NB4 (cell line): ENCODE data around the gene ZNF615.

Experiments
- DNase-seq: peaks from one replicate; pipeline ENCODE4 v3.0.0; 2010; ENCODE audit warnings: low read depth
- H3K4me3 ChIP-seq: one replicate; pipeline ENCODE4 v1.5.1; 2011; ENCODE audit warnings: mild to moderate bottlenecking, low read depth, low read length, moderate library complexity
- MYC ChIP-seq: IDR thresholded peaks from 2 replicates; pipeline ENCODE4 v1.6.1; 2011; ENCODE audit warnings: low read depth, low read length
- POLR2A ChIP-seq: IDR thresholded peaks from 2 replicates; pipeline ENCODE4 v1.6.1; 2011; ENCODE audit warnings: mild to moderate bottlenecking; ENCODE audit not compliant: insufficient read length; ENCODE audit errors: extremely low read depth
- TF ChIP-seq, protein P1 (sequence below): IDR thresholded peaks from one replicate; pipeline ENCODE4 v1.5.1; 2012; ENCODE audit warnings: low read depth, low read length
- TF ChIP-seq, protein P2 (sequence below): IDR thresholded peaks from 2 replicates; pipeline ENCODE4 v1.6.1; 2011; ENCODE audit warnings: low read depth, low read length

The ZNF615 gene

DNA sequence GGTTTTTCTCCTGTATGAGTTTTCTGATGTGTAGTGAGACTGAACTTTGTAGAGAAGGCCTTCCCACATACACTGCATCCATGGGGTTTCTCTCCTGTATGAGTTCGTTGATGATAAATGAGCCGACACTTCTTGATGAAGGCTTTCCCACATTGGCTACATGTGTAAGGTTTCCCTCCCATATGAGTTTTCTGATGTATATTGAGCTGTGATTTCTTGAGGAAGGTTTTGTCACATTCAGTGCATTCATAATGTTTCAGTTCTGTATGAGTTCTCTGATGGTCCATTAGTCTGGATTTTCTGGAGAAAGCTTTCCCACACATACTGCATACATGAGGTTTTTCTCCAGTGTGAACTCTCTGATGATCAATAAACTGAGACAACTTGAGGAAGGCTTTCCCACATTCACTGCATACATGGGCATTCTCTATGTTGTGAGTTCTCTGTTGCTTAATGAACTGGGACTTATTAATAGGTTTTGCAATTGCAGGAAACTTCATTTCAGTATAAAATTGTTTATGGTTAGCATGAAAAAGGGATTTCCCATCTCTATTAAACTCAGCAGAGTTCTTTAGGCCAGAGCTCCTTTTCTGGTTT, 13.9 kb downstream of the ZNF615 start:
- DNase-seq, result no peak
- H3K4me3 ChIP-seq, result no peak overlapping the region
- TF ChIP-seq POLR2A (no peak), MYC (no peak)
- TF ChIP-seq, protein P1, sequence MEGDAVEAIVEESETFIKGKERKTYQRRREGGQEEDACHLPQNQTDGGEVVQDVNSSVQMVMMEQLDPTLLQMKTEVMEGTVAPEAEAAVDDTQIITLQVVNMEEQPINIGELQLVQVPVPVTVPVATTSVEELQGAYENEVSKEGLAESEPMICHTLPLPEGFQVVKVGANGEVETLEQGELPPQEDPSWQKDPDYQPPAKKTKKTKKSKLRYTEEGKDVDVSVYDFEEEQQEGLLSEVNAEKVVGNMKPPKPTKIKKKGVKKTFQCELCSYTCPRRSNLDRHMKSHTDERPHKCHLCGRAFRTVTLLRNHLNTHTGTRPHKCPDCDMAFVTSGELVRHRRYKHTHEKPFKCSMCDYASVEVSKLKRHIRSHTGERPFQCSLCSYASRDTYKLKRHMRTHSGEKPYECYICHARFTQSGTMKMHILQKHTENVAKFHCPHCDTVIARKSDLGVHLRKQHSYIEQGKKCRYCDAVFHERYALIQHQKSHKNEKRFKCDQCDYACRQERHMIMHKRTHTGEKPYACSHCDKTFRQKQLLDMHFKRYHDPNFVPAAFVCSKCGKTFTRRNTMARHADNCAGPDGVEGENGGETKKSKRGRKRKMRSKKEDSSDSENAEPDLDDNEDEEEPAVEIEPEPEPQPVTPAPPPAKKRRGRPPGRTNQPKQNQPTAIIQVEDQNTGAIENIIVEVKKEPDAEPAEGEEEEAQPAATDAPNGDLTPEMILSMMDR, result no peak
- TF ChIP-seq, protein P2, sequence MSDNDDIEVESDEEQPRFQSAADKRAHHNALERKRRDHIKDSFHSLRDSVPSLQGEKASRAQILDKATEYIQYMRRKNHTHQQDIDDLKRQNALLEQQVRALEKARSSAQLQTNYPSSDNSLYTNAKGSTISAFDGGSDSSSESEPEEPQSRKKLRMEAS, result no peak

DNA sequence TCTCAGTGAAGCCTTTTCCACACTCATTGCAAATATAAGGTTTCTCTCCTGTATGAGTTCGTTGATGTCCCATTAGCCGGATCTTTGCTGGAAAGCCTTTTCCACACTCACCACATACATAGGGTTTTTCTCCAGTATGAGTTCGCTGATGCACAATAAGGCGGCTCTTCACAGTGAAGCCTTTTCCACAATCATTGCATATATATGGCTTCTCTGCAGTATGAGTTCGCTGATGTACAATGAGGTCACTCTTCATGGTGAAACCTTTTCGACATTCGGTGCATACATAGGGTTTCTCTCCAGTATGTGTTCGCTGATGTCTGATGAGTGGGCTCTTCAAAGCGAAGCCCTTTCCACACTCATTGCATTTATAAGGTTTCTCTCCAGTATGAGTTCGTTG, 14.6 kb downstream of the ZNF615 start:
- DNase-seq, result no peak
- H3K4me3 ChIP-seq, result no peak overlapping the region
- TF ChIP-seq POLR2A, result no peak
- TF ChIP-seq, protein P1, result no peak
- TF ChIP-seq MYC, result no peak

DNA sequence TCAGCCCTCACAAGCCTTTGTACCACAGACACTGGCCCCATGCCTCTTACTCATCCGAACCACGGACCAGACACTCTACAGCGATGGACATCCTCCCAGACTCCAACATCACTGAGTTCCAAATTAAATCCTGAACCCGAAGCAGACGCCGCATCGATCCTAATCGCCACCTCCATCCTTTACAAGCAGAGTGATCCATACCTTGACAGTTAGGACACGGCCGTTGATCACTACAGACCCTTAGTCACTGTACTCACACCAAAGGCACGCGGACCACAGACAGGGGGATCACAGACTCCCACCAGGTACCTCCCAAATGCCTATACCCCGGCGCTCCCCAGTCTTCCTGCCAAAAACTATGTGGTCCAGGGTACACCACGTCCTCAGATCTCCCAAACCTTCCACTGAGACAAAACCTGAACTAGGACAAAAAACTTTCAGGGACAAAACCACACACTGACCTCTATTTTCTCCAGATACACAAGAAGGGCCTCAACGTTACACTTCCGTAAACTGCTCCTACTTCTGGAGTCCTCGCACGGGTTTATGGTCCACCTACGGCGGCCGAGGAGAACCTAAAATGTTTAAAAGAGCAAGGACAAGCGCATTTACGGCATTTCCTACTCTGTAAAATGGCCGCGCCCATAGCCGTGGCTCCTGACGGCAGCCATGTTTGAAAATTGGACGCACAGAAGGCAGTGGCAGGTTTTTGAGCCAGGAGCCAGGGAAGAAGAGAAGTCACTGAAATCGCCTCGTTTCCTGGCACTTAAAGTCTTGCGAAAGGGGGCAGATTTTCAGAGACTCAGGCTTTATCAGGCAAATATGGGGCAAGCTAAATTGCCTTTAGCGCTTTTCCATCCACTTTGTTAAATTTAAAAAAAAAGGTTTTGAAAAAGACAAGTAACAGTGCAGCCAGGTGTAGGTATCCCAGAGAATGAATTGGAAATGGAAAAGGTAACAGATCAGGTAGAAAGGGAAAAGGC, 21.4 kb downstream of the ZNF615 start, which contains the start of gene ZNF350:
Gene ZNF350, minus strand, starts transcription at position 532 of the 983 bp plus-strand sequence. CDS start 12,480 bp downstream, outside the sequence.
- peak; percentile 98 for DNase-seq
- H3K4me3 ChIP-seq, result peak within 1 kb of the TSS; percentile 100
- peak; percentile 60 for TF ChIP-seq POLR2A
- peak; percentile 83 for TF ChIP-seq MYC
- TF ChIP-seq, protein P2, result peak; percentile 73
- TF ChIP-seq, protein P1, result no peak

DNA sequence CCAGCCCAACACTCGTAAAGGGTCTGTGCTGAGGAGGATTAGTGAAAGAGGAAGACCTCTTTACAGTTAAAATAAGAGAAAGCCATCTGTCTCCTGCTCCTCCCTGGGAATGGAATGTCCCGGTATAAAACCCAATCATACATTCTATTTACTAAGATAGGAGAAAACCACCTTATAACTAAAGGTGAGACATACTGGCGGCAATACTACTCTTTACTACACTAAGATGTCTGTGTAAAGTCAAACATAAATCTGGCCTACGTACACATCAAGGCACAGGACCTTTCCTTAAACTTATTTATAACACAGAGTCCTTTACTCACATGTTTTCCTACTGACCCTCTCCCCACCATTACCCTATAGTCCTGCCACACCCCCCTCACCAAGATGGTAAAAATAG, 24.6 kb downstream of the ZNF615 start:
- no peak for TF ChIP-seq POLR2A
- TF ChIP-seq, protein P2, result no peak
- TF ChIP-seq, protein P1, result no peak
- TF ChIP-seq MYC, result no peak
- no peak for DNase-seq
- H3K4me3 ChIP-seq, result no peak overlapping the region

DNA sequence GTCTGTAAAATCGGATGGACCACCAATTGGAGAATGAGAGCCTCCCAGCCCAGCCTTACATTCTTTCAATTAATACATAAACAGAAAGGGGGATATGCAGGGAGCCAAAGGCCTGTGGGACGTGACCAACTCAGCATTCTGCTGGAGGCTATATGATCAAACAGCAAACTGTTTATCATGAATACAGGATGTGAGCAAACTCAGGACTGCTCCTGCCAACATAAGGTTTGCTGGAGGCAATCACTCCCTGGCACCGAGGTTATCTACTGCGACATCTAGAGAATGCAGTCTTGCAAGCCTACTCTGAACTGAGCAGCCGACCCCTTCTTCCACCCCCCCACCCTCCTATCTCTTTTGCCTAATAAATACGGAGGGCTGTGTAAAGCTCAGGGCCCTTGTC, 27.1 kb downstream of the ZNF615 start:
- DNase-seq, result peak; percentile 55
- H3K4me3 ChIP-seq, result peak overlapping the region; percentile 32

DNA sequence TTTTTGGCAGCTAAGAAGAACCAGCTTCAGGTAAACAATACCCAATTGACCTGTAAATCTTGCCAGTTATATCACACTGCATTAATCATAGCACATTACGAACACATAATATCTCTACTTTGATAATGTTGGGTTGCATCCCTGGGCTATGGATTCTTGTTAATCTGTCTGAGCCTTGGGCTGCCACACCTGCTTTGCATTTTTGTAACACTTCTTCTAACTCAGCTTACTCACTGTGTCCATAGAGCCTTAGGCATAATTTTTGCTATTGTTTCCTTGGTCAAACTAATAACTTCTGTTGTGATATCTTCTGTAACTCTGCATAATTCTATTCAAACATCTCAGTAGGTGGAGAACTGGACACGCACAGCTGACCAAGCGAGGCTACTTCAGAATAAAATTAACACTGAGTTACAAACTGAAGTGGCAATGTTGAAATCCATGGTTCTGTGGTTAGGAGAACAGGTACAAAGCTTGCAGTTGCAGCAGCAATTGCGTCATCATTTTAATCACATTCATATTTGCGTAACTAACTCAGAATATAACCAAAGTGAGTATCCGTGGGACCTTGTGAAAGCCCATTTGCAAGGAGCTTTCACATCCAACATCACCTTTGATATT, 27.8 kb downstream of the ZNF615 start:
- H3K4me3 ChIP-seq, result no peak overlapping the region
- TF ChIP-seq, protein P1, result no peak
- TF ChIP-seq, protein P2, result no peak
- peak; percentile 85 for DNase-seq
